Limb (tissue), 2 donors: Measurements from ENCODE around the gene CCDC188.

ENCODE experiments used
- DNase-seq, 2 donors: peaks; one replicate each; pipeline ENCODE4 v3.0.0-alpha.2; 2016; ENCODE audit errors: extremely low spot score in 2 of 2

The CCDC188 gene

DNA sequence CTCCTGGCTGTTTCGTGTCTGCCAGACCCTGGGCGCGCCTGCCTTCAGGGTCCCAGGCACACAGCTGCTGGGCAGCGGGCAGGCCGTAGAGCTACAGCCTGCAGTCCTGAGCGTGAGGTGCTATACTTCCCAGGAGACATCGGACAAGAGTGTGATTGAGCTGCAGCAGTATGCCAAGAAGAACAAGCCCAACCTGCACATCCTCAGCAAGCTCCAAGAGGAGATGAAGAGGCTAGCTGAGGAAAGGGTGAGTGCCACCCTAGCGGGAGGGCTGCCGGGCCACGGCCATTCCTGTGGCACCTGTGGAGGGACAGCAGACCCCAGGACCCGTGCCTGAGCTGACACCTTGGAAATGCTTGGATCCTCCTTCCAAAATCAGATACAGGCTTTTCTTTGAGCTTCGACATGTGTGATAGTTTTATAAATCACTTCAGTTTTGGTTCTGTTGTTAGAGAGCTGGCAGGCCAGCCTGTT is 42.1 kb downstream of the CCDC188 start:
- DNase-seq: no peak

- DNase-seq: no peak
These were observed 42.7 kb downstream of the CCDC188 start for GRCh38 chr22:20107951-20108756.

DNA sequence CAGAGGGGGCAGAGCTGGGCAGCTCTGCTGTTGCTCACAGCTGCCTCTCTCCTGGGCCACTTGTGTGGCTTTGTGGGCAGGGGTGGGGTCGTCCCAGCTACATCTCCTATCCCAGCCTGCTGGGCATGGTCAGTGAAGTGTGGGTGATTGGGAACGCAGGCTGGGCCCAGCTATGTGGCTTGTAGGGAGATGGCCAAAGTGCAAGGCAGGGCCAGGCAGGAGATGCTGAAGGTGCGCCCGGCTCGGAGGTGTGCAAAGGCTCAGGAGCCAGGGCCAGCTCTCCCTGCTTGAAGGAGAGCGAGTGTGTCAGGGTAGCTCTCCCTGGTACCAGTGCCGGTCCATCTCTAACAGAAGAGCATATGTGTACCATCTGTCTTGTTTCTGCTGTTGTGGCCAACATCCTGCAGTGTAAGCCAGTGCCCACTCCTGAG is 43.4 kb downstream of the CCDC188 start:
- DNase-seq: no peak

DNA sequence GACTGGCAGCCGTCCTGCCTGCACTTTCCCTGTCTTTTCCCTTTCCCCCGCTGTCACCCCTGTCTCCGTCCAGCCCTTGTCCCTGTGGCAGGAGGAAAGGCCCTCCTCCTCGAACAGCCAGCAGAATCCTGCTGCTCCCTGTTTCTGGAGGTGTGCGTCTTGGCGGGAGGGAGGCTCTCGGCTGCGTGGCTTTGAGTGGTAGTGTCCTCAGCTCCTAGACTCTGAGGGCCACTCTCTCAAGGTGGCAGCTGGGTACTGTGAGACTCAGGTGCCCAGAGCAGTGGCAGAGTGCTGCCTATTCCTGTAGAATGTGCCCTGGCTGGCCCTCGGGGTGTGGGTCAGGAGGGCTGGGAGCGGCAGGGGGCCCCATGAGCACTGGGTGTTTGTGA is 44.0 kb downstream of the CCDC188 start:
- no peak for DNase-seq

GRCh38 chr22:20106205-20106848 is 44.5 kb downstream of the CCDC188 start:
- no peak for DNase-seq

- DNase-seq: no peak
These were observed 45.2 kb downstream of the CCDC188 start for GRCh38 chr22:20105456-20106204.

- no peak for DNase-seq
These were observed 48.6 kb downstream of the CCDC188 start for GRCh38 chr22:20102203-20102780.

DNA sequence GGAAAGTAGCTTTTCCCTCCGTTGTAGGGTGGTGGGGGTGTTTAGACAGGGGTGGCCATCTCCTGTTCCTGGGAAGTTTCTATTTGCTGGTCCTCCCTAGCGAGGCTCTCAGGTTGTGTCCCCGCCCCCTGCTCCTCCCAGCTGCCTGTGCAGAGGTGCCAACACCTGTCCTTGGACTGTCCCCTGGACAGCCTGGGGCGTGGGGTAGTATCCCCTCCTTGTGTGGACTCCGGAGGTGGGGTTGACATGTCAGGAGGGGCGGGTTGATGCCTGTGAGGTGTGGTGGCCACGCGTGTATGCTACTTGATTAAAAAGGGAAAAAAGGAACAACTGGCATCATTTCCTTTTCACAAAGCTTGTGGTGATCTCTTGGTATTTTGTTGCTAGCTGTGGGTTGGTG is 49.2 kb downstream of the CCDC188 start:
- DNase-seq: no peak

DNA sequence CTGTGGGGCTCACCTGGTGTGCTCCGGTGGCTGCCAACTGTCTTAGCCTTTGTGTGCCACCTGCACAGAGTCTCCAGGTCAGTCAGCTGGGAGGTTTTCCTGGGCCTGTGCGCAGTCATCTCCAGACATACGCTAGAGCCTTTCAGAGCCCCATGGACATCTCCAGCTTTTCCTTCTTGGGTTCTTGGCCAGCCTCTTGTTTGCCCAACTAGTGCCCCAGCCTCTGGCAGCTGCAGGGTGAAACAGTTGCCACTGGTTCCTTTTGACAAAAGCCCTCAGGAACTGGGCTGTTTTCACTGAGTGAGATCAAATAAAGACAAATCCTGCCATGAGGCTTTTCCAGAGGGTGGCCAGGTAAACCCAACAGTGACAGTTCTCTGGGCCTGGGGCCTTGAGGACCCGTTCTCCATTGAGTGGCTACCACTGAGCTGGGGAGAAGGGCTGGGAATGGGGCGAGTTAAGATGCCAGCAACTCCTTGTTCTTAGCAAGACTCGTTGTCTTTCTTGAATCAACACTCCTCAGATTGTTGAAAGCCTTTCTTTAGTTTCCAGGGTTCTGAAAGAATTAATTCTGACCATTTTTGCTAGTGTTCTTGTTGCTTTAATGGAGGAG is 51.6 kb downstream of the CCDC188 start:
- DNase-seq: no peak
